ENCODE data around the gene FOXC1. TPM values are rescaled to one million over a fixed set of nuclear protein-coding genes. Genes with fewer than 3 reads are reported as not detected.

The FOXC1 gene
- total and polyA plus RNA-seq, 10 of the 15 experiments (the other 5 are each of a cell fraction or from before 2014, with no cell fraction given) = 0.13 to 1.5 (median 0.48) TPM; not detected in 2

- H3K36me3 ChIP-seq (ENCODE audit: control insufficient read depth in 2 of 2, insufficient read depth in 2 of 2, low read length in 1 of 2) = no peaks in the 10 kb centered on the region
- DNase-seq (ENCODE audit: low read depth, low spot score) (no peak), ATAC-seq (no peak), FAIRE-seq (no peak)
- no TSS peak for BruUV-seq (replicated peaks)
- TF ChIP-seq BCL3 (IDR thresholded peaks at IDR 0.05; ENCODE audit: borderline replicate concordance, insufficient read depth, low read depth, low read length, poor library complexity, severe bottlenecking) (no peak), CBX5 (IDR thresholded peaks at IDR 0.05; ENCODE audit: low read depth) (no peak), NFXL1 (IDR thresholded peaks at IDR 0.05; ENCODE audit: borderline replicate concordance) (no peak), LARP7 (IDR thresholded peaks at IDR 0.05) (no peak), MLLT1 (IDR thresholded peaks at IDR 0.05) (no peak), TCF7 (IDR thresholded peaks at IDR 0.05; ENCODE audit: borderline replicate concordance) (no peak), IKZF2 (IDR thresholded peaks at IDR 0.05) (no peak), PAX5 (IDR thresholded peaks at IDR 0.05; ENCODE audit: borderline replicate concordance, low read depth, low read length) (no peak), NR2C1 (IDR thresholded peaks at IDR 0.05) (no peak), PML (IDR thresholded peaks at IDR 0.05; ENCODE audit: low read length) (no peak), GABPA (IDR thresholded peaks at IDR 0.05; ENCODE audit: low read depth) (no peak), TCF12 (IDR thresholded peaks at IDR 0.05; ENCODE audit: low read depth, low read length) (no peak), ESRRA (IDR thresholded peaks at IDR 0.05; ENCODE audit: low read length) (no peak), E4F1 (IDR thresholded peaks at IDR 0.05; ENCODE audit: borderline replicate concordance, partially characterized antibody) (no peak), NR2F1 (conservative IDR thresholded peaks at IDR 0.05) (no peak), ZNF622 (IDR thresholded peaks at IDR 0.05) (no peak), MEF2B (IDR thresholded peaks at IDR 0.05; ENCODE audit: partially characterized antibody, poor library complexity, severe bottlenecking) (no peak), STAT1 (conservative IDR thresholded peaks at IDR 0.05) (no peak)
- in situ Hi-C loops (cut with MboI) = loop anchor here (5.0 to 25.0 kb wide), 2 partner anchors 1051 to 1351 kb away; no protein-coding TSS in a partner anchor
- POLR2A ChIA-PET = no interaction called here
- H2AFZ ChIP-seq (ENCODE audit: control insufficient read depth, low read depth, low read length) = no peak overlapping the region
- H3K27me3 ChIP-seq (replicated peaks in 1 of 2; ENCODE audit: control insufficient read depth in 2 of 2, insufficient read depth in 2 of 2, low read length in 1 of 2) = peaks cover 0 to 1% of the 10 kb centered on the region in 2 experiments; a peak in 1 of 4 replicates
- no peak overlapping the region for H3K4me2 ChIP-seq (ENCODE audit: control insufficient read depth, insufficient read depth)
- H3K4me3 ChIP-seq = no peak overlapping the region
- intact Hi-C loops (cut with micrococcal nuclease; ENCODE audit: unreplicated experiment) = no loop called here
- H3K79me2 ChIP-seq (ENCODE audit: control insufficient read depth, insufficient read depth, low read length) = no peaks in the 10 kb centered on the region
- no peaks in the 10 kb centered on the region; the same call in 2 of the 3 replicates for H3K9me3 ChIP-seq (replicated peaks; ENCODE audit: control insufficient read depth, insufficient read depth, low read length)
- no peak overlapping the region for H3K27ac ChIP-seq (ENCODE audit: control insufficient read depth, insufficient read depth)
- CTCF ChIA-PET = interaction anchor here (0.7 kb wide), 1 partner anchor 541 kb away, joined by 4 read pairs; no protein-coding TSS in a partner anchor
- no peaks in the 10 kb centered on the region for H4K20me1 ChIP-seq (ENCODE audit: control insufficient read depth, insufficient read depth)
- SMC1A ChIA-PET (ENCODE audit: uncharacterized antibody, unreplicated experiment) = interaction anchor here (0.6 kb wide), 1 partner anchor 718 kb away, joined by 3 read pairs; no protein-coding TSS in a partner anchor
- WGBS (ENCODE audit: insufficient coverage, insufficient replicate concordance, low lambda C conversion rate, missing lambda C conversion rate) = 51% methylated on average over 7 of the region's 7 CpGs
- no peak overlapping the region for H3K9ac ChIP-seq (ENCODE audit: control insufficient read depth, insufficient read depth, low read length)
- RAD21 ChIA-PET (ENCODE audit: unreplicated experiment) = no interaction called here
- no peaks in the 10 kb centered on the region for H3K4me1 ChIP-seq (ENCODE audit: control insufficient read depth, insufficient read depth, low read length)
These were observed 23.5 kb upstream of the FOXC1 start for GRCh38 chr6:1586256-1586655.

Measured in GM12878 (cell line).